Stimulated activated CD4-positive, alpha-beta T cell treated with anti-CD3 and anti-CD28 coated beads, Interleukin-4, amount 100 ng/mL, for 4 hours (primary cell): Measurements from ENCODE around the gene PXYLP1.
A peak's percentile ranks its signal among the peaks of the same experiment; 100 is the strongest.

Experiments used
- DNase-seq, 2 experiments: peaks; one replicate each; pipeline ENCODE4 v3.0.0-alpha.2; 2020

The PXYLP1 gene

DNA sequence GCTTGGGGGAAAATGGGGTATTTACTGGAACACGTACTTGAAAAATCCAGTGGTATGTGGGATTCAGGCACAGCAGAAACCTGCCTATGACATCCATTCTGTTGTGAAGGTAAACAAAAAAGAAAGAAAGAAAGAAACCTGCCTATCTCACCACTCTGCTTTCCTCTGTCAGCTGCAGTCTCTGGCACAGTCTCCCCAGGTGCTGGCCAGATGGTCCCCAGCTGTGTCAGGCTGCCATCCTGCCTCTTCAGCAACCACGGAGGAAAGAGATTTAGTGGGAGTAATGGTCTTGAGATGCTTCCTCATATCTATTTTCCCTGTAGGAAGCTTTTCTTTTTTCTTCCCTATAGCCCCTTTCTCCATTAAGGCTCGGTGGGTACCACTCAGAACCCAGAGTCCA is 2.5 kb upstream of the PXYLP1 start:
- DNase-seq, result no peak

DNA sequence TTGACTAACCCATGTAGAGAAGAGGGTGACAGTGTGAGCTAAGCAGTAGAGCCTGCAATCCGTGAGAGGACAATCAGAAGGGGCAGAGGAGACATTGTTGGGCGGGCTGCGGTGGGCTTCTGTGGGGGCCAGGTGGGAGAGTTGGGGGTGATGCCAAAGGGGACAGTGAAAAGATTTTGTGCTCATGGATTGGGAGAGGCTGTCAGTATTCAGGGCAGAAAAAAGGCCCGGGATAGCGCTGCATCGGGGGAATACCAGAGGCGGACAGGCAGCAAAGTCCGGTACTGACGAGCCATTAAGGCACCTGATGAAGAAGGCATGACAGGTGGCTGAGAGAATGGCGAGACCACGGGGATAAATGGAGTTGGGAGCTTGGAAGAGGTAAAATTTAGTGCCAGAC is 1.3 kb upstream of the PXYLP1 start:
- DNase-seq, result no peak

DNA sequence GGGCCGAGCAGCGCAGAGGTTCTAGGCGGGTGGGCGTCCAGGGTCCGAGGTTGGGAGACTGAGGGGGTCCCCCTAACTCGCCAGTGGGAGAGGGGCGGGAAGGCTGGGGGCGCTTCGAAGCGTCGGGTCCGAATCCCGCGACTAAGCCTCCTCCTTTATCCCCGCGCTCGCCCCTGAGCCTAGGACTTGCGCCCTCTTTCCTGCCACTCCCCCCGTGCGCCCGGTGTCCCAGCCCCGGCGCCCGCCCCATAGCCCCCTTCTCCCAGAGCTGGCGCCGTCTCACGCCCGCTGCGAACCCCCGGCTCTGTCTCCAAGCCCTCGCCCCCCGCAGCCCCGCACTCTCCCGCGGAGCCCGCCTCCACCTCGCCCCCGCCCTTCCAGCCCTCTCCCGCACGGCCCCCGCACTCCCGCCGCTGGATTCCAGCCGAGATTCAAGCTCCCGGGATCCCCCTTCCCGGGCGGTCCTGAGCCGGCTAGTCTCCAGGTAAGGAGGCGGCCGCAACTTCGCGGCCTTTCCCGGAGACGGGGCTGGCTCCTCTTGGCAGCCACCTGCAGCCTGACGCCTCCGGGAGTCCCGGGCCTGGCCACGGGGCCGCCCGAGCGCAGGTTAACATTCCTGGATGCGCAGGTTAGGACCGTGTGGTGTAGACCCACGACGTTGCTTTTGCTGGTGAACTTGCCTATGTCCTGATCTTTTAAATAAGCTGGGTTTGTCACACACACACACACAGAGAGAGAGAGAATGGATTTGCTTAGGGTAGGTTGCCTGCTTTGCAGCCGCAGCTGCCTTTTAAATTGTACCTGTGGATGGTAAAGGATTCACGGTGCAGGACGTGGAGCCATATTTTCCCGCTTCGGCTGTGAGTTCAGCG is 563 bp downstream of the PXYLP1 start:
- peak in 1 of 2 experiments; percentile 20 for DNase-seq

DNA sequence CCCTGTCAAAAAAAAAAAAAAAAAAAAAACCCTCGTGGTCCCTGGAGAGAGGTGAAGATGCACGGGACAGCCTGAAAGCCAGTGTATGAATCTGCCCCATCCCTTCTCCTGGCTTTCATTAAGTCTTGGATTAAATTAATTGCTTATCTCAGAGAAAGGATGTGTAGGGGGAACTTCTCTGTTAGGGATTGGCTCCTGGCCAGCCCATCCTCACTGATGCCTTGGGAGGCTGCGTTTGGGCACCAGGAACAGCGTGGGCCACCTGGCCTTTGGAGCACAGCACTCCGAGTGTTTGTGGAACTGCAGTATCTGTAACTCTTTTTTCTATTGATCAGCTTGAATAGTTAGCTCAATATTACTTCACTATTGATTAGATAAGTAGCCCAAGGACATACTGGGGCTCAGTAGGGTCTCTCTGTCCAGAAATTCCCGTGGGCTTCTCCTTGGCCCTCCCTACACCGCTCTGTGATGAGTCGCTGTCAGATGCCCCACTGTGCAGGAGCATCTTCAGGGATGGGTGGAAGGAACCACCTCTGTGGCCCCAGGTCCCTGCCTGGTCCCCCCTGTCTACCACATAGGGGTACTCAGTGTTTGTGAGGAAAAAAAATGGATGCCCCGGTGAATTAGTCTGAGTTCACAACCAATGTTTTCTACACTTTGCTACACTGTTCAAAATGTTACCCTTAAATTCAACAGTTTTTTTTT is 2.0 kb downstream of the PXYLP1 start:
- no peak for DNase-seq

DNA sequence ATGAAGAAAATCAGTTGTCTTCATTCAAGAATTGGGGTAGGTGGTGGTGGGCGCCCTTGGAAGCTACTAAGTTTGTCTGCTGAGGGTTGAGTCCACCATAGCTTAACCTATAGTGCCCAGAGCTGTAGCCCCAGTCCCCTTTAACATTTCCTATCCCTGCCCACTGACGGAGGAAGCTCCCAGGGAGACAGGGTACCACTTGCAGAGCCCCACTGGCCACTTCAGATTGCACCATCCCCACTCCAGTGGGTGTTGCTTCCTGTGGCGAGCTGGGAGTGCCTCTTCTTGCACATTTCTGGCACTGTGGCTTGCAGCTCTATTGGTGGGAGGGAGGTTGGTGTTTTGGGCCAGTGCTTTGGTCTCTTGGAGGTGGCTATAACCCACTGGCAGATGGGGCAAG is 2.7 kb downstream of the PXYLP1 start:
- DNase-seq, result no peak

DNA sequence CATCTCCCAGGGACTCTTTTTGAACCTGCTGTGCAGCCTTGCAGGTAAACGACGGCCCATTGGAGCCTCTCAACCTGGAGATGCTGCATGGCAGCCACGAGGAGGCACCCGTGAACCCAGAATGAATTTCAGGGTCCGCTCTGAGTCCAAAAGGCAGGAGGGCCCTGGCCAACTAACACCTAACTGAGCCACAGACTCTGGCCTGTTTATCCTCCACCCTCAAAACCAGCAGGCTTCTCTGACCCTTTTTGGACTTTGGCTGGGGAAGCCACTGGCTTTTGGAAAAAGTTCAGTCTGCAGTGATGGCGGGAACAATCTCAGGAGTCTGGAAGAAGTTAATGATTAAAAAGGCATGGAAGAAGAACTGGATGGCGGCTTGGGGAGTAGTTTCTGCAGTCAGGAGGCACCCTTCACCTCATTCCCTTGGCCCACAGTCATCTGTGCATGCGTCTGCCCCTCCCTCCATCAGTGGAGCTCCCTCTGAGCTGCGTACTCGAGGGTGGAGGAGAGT is 4.1 kb downstream of the PXYLP1 start:
- DNase-seq, result no peak

DNA sequence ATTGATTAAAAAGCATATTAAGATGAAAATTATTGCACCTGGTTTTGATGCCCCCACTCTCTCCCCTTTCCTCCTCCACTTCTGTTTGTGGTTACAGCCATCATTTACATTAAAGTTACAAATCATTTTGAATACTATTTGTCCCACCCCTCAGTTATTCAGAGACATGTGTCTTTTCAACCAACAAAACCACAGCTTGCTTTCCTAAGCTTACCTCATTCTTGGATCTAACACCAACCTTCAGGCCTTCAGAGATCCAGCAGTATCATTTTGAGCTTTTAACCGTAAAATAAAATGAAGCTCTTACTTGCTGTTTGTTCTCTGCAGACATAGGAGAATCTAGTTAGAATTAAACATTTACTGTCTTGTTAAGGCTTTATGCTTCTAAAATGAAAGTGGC is 4.7 kb downstream of the PXYLP1 start:
- no peak for DNase-seq

DNA sequence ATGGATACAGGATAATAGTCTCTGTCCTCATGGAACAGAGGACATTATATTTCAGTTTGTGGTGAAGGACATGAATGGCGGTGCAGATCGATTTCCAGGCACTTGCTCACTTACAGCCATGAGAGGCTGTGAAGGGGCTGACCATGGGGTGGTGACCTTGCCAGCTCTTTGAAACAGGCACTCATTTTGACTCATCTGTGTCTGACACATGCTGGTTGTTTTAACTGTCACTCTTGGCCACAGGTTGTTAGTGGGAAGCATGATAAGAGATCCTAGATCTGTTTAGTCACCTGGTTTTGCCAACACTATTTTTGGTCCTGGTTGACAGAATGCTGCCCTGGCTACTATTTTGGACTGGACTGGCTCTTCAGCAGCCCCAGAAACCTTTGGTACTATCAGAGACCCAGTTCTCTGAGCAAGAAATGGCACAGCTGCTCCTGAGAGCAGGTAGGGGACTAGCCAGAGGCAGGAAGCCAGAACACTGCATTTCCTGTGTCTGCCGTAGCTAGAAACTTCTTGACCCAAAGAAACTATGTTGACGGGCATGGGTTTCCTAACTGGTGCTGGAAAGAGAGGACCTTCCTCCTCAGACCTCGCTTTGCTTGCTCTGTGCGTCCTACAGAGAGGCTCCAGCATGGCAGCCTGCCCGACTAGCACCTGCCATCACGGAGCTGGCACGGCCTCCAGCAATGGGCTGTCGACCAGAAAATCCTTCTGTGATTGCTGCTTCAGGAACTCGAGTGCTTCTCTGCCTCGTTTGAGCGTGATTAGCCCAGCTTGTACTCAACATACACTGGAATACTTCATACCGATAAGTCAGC is 6.3 kb downstream of the PXYLP1 start:
- no peak for DNase-seq

DNA sequence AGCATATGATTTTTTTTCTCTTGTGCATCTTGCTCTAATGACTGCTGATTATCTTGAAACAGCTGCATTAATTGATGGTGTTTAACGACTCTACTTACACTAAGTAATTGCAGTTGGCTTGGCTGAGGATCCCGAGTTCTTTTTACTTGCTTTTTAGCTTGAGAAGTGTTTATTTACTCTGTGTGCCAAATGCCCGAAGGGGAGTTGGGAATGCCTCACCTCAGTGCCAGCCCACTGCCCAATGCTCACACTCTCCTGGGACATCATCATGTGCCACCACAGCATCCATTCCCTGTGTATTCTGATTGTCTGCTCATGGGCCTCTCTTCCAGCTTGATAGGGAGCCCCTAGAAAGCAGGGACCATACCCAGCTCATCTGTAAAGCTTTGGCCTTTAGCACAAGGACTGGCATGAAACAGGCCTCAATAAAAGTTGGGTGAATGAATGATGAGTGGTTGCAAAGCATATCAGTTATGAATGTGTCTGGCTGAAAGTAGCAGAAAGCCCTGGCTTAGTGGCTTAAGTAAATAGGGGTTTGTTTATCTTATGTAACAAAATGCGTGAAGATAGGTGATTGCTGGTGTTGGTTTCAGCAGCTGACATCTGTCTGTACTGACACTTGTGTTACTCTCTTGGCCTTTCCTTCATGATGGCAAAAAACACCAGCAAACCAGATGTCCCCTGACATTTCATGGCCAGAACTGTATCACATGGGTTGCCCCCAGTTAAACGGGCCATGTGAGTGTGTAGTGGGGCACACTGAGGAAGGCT is 8.1 kb downstream of the PXYLP1 start:
- no peak for DNase-seq

DNA sequence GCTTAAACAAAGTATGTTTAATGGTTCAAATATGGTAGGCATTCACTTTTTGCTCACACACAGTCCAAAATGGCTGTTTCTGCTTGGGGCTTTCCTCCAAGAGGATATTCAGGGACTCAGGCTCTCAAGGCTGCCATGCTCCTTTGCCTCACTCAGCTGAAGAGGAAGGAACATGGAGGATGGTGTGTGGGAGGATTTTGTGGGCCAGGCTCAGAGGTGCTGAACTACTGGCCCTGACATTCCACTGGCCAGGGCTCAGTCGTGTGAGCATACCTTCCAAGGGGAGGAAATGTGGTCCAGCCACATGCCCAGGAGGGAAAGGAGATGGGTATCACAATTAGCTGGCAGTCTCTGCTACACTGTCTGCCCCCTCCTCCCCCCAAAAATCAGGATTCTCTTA is 8.7 kb downstream of the PXYLP1 start:
- no peak for DNase-seq

DNA sequence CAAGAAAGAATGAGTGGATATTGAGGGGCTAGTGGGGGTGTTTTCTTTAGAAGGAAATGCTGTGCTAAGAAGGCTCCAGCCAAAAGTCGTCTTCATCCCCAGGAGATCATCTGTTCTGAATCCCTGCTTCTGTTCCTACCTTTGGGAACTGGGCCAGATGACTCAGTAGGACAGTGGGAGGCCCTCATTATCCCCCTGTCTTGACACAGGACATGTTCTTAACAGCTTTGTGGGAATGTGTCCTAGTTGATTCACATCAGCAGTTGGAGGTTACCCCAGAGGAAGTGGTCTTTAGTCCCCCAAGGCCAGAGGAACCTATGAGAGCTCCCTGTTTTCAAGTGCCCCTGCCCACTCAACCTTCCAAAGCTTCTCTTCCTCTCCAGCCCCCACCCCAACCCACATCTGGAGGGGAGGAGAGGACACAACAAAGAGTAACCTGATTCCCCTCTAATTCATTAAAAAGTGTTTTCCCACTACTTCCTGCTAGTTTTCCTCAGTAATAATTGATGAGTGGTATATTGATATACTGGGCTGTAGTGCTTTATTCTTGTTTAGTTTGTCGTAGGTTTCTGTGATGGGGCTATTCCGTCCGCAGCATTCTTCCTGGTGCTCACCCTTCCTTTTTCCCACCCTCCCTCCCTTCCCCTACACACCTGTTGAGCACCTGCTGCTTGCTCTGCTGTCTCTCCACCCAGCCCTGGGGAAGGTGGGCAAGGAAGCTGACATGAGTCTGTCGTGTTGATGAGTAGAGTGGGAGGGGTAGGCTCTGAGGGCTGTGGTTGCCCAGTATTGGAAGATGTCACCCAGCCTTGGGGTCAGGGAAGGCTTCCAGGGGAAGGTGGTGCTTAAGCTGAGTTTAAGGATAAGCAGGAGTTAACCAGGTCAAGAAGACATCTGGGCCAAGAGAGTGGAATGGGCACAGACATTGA is 9.3 kb downstream of the PXYLP1 start:
- no peak for DNase-seq

DNA sequence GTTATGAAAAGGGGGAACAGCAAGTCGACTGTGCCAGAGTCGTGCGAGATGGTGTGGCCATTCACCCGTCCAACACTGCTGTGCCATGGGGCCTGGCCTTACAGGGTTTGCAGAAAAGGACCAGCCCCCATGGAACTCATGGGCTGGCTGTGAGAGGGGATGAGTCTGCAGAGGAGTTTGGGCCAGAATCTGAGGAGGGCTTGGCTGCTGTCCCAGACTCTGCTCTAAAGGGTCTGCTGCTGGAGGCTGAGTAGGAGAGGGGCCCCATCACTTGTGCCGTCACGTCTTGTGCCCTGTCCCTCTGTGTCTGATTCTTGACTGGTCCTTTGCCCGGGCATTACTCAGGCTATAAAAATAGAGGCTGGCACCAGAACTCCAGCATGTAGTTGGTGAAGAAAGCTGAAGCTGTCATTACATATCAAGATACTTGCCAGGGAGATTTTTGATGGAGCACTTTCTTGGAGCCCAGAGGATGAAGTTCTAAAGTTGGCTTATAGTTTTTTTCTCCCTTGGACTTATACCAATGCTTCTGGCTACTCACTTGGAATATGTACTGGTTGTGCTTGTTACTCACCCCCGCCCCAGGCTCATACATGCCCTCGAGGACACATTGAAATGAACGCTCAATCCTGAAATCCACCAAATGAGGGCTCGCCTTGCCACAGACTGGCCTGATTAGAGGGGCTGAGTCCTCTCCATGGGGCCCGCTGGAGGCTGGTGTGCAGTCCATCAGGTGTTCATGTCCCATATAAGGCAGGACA is 10.2 kb downstream of the PXYLP1 start:
- DNase-seq, result no peak

DNA sequence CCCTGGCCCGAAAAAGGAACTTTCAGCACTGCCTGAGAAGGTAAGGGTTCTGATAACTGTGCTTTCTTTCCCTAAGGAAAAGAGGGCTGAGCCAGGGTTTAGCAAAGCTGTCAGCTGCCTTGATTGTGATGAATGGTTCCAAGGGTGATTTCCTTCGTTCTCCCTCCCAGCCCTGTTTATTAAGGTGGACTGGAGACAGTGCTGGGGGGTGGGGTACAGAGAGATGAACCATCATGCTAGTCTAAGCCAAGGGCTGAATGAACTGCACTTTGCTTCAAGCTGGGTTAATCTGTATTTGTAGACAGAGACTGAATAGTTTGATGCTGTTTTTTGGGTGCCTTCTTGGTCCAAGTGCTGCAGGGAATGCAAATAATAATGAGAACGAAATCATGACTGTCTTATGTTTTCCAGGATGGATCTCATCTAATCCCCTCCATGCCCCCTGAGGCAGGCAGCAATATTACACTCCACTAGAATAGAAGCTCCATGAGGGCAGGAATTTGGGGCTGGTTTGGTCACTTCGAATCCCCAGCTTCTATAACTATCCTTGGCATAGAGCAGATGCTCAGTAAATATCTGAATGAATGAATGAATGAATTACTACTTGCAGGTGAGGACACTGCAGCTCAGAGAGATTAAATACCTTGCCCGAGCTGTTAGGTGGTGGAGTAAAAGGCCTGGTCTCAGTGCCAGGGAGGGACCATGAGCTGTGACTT is 10.9 kb downstream of the PXYLP1 start:
- DNase-seq, result no peak

DNA sequence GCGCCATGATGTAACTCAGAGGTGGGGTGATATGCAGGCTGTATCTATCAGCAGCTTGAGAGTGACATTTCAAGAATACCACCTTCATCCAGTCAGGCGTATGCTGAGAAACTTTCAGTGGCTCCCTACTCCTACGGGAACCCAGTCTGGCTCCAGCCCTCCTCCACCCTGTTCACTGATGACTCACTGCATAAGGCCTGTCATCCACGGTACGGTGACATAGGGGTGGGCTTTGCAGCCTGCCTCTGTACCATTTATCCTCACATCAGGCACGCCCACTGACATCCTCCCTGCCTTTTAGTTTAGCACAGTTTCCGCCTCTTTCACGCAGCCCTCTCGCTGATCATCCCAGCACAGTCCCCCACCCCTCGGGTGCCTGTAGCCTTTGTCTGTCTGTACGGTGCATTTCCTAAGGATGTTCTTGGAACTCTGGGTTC is 11.7 kb downstream of the PXYLP1 start:
- DNase-seq, result peak; percentile 29 to 82

DNA sequence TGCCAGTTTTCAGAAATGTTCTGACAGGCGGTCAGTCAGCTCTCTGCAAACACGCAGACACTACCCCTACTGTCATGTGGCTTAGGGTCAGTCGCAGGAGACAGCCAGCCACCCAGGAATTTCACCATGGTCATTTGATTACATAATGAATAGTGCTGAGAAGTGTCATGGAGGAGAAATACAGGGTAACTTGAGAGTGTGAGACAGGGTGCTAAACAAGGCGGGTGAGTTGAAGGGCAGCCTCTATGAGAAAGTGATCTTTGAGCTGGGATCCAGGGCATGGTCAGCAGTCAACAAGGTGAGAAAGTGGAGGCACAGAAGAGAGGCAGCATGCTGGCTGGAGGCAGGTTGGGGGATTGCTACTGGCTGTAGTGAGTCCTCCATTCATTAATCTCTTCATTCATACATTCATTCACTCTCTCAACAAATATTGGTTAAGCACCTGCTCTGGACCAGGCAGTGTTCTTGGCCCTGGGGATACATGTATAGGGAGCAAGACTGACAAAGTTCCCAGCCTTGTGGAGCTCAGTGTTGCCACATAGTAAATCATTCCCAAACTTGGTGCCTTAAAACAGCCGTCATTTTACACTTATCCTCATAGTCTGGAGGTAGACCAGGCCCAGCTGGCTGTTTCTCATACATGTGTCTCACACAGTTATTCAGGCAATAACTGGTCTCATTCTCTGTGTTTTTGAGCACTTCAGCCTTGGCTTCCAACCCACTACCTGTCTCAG is 14.8 kb downstream of the PXYLP1 start:
- DNase-seq, result no peak

DNA sequence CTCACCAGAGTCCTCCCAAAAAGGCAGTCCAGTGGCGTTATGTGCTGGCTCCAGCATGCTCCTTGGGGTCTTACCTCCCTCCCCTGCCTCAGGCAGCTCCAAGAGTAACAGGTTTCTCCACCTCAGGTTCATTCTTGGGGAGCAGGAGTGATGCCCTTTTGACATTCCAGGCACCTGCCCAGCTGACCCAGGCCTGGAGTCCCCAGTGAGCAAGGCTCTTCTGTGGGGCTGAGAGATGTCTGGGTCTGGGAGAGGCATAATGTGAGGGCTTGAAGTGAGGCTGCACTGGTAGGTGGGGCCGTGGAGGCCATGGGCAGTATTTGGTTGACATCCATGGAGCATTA is 15.3 kb downstream of the PXYLP1 start:
- DNase-seq, result no peak

DNA sequence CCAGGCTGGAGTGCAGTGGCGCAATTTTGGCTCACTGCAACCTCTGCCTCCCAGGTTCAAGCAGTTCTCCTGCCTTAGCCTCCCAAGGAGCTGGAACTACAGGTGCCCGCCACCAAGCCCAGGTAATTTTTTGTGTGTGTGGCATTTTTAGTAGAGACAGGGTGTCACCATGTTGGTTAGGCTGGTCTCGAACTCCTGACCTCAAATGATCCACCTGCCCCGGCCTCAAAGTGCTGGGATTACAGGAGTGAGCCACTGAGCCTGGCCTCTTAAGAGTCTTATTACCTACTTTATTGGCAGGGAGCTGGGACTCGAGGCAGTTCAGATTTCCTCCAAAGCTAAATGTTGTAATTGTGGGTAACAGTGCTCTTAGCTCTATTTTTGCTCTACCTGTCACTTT is 16.4 kb downstream of the PXYLP1 start:
- DNase-seq, result no peak

DNA sequence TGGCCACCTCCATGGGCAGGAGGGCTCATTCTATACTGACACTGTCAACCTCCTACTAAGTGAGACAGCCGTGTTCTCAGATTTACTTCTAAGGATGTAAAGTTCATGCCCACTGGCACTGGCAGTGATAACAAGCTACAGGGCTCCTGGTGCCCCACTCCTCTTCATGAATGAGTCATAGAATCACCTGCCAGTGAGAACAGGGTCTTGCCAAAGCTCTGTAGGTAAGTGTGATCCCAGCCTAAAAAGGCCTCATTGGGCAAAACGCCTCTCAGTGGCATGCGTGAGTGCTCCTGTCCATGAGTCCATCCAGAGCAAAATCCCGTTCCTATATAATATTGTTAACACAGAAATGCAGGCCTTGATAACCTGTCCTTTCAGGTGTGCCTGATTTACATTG is 17.4 kb downstream of the PXYLP1 start:
- DNase-seq, result no peak

DNA sequence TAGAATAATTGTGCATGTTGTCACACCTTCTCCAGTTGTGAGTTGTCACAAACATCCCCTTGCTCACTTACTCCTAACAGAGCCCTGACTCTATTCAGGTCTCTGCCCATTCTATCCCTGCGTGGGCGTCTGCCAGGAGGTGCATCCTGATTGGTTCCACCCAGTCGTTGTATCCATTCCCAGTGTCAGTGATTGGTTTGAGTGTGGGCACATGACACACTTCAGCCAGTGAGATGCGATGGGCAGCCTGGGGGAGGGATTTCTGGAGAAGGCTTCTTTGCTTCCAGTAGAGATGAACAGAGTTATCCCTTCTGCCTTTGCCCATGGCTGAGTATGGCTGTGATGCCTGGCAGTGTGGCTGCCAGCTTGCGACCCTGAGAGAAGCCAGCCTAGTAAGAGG is 18.7 kb downstream of the PXYLP1 start:
- no peak for DNase-seq
